Osteocyte (in vitro differentiated cells): ENCODE data around the gene MED13L. TPM values are rescaled to one million over a fixed set of nuclear protein-coding genes. Genes with fewer than 3 reads are reported as not detected.

ENCODE experiments used
- DNase-seq: peaks from one replicate; pipeline ENCODE4 v3.0.0; 2021; ENCODE audit warnings: mixed read lengths; ENCODE audit not compliant: unreplicated experiment; ENCODE audit errors: extremely low spot score
- H3K27ac Mint-ChIP-seq: one replicate; pipeline ENCODE4 v1.8.0; 2021; ENCODE audit warnings: mild to moderate bottlenecking, mixed read lengths; ENCODE audit not compliant: unreplicated experiment
- H3K27me3 Mint-ChIP-seq: one replicate; pipeline ENCODE4 v1.8.0; 2021; ENCODE audit warnings: mixed read lengths; ENCODE audit not compliant: unreplicated experiment
- H3K36me3 Mint-ChIP-seq: one replicate; pipeline ENCODE4 v1.8.0; 2021; ENCODE audit warnings: mixed read lengths; ENCODE audit not compliant: unreplicated experiment
- H3K4me1 Mint-ChIP-seq: one replicate; pipeline ENCODE4 v1.8.0; 2021; ENCODE audit warnings: mixed read lengths; ENCODE audit not compliant: unreplicated experiment
- H3K4me3 Mint-ChIP-seq: one replicate; pipeline ENCODE4 v1.8.0; 2021; ENCODE audit warnings: mild to moderate bottlenecking, moderate library complexity, mixed read lengths; ENCODE audit not compliant: unreplicated experiment
- H3K9me3 Mint-ChIP-seq: one replicate; pipeline ENCODE4 v1.8.0; 2021; ENCODE audit warnings: mixed read lengths; ENCODE audit not compliant: unreplicated experiment
- total RNA-seq: library from RNA; stranded (reverse); gene quantifications from 2 replicates; pipeline ENCODE4 v1.2.1, GENCODE V29; 2021
- TF ChIP-seq, protein P1 (sequence below): fragments of 200-600 bp; sonication (generic); IDR thresholded peaks from 2 replicates; pipeline ENCODE4 v1.5.0; 2021; ENCODE audit warnings: antibody characterized with exemption, mild to moderate bottlenecking, moderate library complexity

Gene MED13L
- total RNA-seq, 1 donor from 2014 or later: 229 TPM

DNA sequence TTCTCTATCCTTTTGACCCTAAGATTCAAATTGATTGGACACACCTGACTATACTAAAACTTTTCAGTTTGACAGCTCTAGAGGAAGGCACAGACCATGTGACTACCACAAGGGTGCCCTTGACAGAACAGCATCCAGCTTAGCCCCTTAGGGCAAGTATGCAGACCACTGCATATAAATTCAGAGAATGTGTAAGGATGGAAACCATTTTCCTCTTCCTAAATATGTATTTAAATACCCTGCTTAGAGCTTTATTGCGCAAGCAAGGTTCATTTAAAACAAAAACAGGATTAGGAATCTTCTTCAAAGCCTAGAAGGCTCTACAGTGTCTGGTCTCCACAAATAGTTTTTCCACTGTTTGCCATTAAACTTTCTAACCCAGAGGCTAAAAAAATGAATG is 202.8 kb downstream of the MED13L start:
- DNase-seq: no peak
- H3K27me3 Mint-ChIP-seq: no peaks in the 10 kb centered on the region
- TF ChIP-seq, protein P1, sequence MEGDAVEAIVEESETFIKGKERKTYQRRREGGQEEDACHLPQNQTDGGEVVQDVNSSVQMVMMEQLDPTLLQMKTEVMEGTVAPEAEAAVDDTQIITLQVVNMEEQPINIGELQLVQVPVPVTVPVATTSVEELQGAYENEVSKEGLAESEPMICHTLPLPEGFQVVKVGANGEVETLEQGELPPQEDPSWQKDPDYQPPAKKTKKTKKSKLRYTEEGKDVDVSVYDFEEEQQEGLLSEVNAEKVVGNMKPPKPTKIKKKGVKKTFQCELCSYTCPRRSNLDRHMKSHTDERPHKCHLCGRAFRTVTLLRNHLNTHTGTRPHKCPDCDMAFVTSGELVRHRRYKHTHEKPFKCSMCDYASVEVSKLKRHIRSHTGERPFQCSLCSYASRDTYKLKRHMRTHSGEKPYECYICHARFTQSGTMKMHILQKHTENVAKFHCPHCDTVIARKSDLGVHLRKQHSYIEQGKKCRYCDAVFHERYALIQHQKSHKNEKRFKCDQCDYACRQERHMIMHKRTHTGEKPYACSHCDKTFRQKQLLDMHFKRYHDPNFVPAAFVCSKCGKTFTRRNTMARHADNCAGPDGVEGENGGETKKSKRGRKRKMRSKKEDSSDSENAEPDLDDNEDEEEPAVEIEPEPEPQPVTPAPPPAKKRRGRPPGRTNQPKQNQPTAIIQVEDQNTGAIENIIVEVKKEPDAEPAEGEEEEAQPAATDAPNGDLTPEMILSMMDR: no peak
- no peaks in the 10 kb centered on the region for H3K9me3 Mint-ChIP-seq
- no peak overlapping the region for H3K4me3 Mint-ChIP-seq
- peaks cover 10% of the 10 kb centered on the region for H3K36me3 Mint-ChIP-seq
- H3K27ac Mint-ChIP-seq: peak overlapping the region; percentile 55
- peaks cover 44% of the 10 kb centered on the region for H3K4me1 Mint-ChIP-seq

DNA sequence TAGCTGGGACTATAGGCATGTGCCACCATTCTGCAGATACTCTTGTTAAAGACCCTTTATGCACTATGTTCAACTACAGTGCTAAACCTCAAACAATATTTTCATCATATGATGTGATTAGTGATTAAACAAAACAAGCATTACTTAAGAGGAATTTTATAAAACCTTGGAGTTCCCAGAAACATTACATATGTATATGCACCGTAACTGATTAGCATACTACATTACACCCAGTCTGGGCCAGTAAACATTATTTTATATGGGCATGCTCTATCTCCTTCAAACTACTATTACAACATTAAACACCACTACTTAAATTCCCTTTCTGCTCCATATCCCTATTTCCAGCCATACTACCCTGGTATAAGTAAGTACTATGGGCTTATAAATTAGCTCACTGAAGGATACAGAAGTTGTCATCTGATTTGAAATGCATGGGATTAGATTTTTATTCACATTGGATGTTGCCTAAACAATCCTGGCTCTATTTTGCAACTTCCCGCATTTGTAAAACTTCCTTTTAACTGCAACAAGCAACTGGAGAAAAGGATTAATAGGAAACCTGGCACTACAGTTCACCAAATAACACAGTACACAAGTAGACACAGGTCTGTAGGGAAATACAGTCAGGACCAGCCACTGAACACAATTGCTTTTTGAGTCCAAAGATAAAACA is 205.8 kb downstream of the MED13L start:
- Mint-ChIP-seq H3K9me3 (no peaks in the 10 kb centered on the region), H3K27ac (no peak overlapping the region), H3K36me3 (peaks cover 3% of the 10 kb centered on the region), H3K4me1 (peaks cover 61% of the 10 kb centered on the region), H3K27me3 (no peaks in the 10 kb centered on the region), H3K4me3 (no peak overlapping the region)
- TF ChIP-seq, protein P1: no peak
- DNase-seq: no peak

DNA sequence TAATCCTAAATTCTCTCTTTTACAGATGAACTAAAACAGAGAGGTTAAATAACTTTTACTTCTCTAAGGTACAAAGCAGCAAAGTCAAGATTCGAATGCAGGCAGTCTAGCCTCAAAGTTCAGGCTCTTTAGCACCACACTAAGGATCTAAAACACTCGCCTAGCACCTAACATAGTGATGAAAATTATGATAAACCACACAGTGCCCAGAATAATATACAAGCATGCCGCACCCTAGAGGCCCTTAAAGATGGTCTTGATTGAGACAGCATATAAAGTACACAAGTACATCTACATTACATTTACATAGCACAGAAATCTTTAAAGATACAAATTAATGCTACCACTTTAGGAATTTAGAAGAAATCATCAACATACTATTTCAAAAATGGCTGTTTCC is 207.0 kb downstream of the MED13L start:
- TF ChIP-seq, protein P1: no peak
- H3K4me3 Mint-ChIP-seq: no peak overlapping the region
- peaks cover 64% of the 10 kb centered on the region for H3K4me1 Mint-ChIP-seq
- H3K27me3 Mint-ChIP-seq: no peaks in the 10 kb centered on the region
- no peak overlapping the region for H3K27ac Mint-ChIP-seq
- H3K36me3 Mint-ChIP-seq: peaks cover 3% of the 10 kb centered on the region
- H3K9me3 Mint-ChIP-seq: no peaks in the 10 kb centered on the region
- no peak for DNase-seq

DNA sequence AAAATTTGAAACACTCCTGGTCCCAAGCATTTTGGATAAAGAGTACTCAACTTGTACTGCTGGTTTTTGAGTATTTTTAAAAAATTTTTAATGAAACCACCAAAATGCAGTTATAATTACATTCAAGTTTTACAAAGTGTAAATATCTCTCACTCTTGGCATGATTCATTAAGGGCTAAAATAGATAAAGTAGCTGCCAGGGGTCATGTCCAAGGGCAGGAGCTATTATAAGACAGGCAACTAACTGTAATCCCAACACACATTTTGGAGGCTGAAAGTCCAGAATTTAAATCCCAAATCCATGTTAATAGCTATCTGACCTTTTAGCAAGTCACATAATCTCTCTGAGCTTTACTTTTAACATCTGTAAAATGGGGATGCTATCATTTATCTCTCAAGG is 207.6 kb downstream of the MED13L start:
- Mint-ChIP-seq H3K9me3 (no peaks in the 10 kb centered on the region), H3K27ac (no peak overlapping the region), H3K36me3 (peaks cover 3% of the 10 kb centered on the region), H3K4me3 (no peak overlapping the region), H3K4me1 (peaks cover 63% of the 10 kb centered on the region), H3K27me3 (no peaks in the 10 kb centered on the region)
- no peak for DNase-seq
- TF ChIP-seq, protein P1: no peak

DNA sequence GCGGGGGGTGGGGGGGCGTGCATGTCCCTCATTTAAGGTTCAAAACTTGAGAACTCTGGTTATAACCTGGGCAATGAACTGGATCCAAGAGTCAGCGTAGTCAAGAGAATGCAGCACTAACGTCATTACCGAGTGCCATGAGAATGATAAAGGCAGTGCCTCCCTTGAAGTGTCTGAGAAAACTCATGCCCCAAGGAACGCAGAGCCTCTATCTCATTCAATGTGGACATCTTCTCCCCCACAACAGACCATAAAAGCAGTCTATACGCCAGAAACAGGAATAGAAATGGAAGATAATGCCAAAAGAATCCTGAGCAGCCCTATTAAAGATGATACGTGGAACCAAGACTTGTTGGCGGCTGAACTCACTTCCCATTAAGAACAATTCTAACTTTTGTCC is 208.6 kb downstream of the MED13L start:
- peaks cover 62% of the 10 kb centered on the region for H3K4me1 Mint-ChIP-seq

More for the DNA sequence above, 208.6 kb downstream of the MED13L start:
- TF ChIP-seq, protein P1: no peak
- Mint-ChIP-seq H3K36me3 (peaks cover 2% of the 10 kb centered on the region), H3K27ac (no peak overlapping the region), H3K27me3 (no peaks in the 10 kb centered on the region), H3K9me3 (no peaks in the 10 kb centered on the region), H3K4me3 (no peak overlapping the region)
- DNase-seq: no peak
